H1 (cell line): Measurements from ENCODE around the gene WDFY3. TPM values are rescaled to one million over a fixed set of nuclear protein-coding genes. Genes with fewer than 3 reads are reported as not detected.

Experiments
- CTCF ChIA-PET: fragments of 300-600 bp; sonication (Branson Sonifier 250); formaldehyde crosslinking; loops from one replicate; lab custom pipeline; 2021; ENCODE audit not compliant: partially characterized antibody; lab: Charles Lee
- POLR2A ChIA-PET: fragments of 300-600 bp; sonication (Branson Sonifier 250); formaldehyde crosslinking; loops from one replicate; lab custom pipeline; 2021; ENCODE audit warnings: inconsistent platforms; ENCODE audit not compliant: partially characterized antibody; lab: Charles Lee
- DNase-seq, 2 experiments: peaks; one replicate each; pipeline versions ENCODE4 v3.0.0 to v3.0.0-alpha.2; 2010 to 2022; ENCODE audit warnings: low spot score in 2 of 2, low read depth in 1 of 2, mixed read lengths in 1 of 2
- FAIRE-seq: peaks from 2 replicates; lab custom pipeline; 2011; peaks lifted over from hg19 to GRCh38; lab: Jason Lieb, UNC
- H2AFZ ChIP-seq: 2 replicates; pipeline ENCODE4 v1.8.1; 2012; ENCODE audit warnings: low read length, inconsistent platforms
- H2AK5ac ChIP-seq: 2 replicates; pipeline ENCODE4 v1.6.1; 2013; ENCODE audit warnings: low read depth, low read length
- H2BK120ac ChIP-seq: replicated peaks from 2 replicates; pipeline ENCODE3; 2013; ENCODE audit warnings: low read depth, low read length, inconsistent platforms
- H2BK12ac ChIP-seq: 2 replicates; pipeline ENCODE4 v1.6.1; 2013; ENCODE audit warnings: low read depth, low read length
- H2BK15ac ChIP-seq: 2 replicates; pipeline ENCODE4 v1.6.1; 2013; ENCODE audit warnings: low read length
- H2BK20ac ChIP-seq: 2 replicates; pipeline ENCODE4 v1.6.1; 2013; ENCODE audit warnings: low read length
- H2BK5ac ChIP-seq: 2 replicates; pipeline ENCODE4 v1.6.1; 2013; ENCODE audit warnings: low read depth, low read length
- H3K14ac ChIP-seq: 2 replicates; pipeline ENCODE4 v1.6.1; 2013; ENCODE audit warnings: inconsistent platforms; ENCODE audit not compliant: insufficient read length
- H3K18ac ChIP-seq: 2 replicates; pipeline ENCODE4 v1.6.1; 2013; ENCODE audit warnings: low read length; ENCODE audit errors: extremely low read depth
- H3K23ac ChIP-seq: 2 replicates; pipeline ENCODE4 v1.6.1; 2013; ENCODE audit warnings: inconsistent platforms; ENCODE audit not compliant: insufficient read length
- H3K23me2 ChIP-seq: 2 replicates; pipeline ENCODE4 v1.6.1; 2013; ENCODE audit warnings: low read depth, low read length
- H3K27ac ChIP-seq: 2 replicates; pipeline ENCODE4 v1.6.1; 2011; ENCODE audit warnings: low read depth, low read length, inconsistent platforms
- H3K27me3 ChIP-seq, 4 experiments: replicated peaks in 1 of 4; 1 replicate in 1 of 4; 2 replicates in 3 of 4; pipeline versions ENCODE4 v1.6.1 to v1.8.1; 2011 to 2013; ENCODE audit warnings: low read length in 3 of 4, mild to moderate bottlenecking in 3 of 4, inconsistent platforms in 2 of 4, mixed read lengths in 2 of 4, moderate library complexity in 1 of 4; ENCODE audit not compliant: control insufficient read depth in 3 of 4, insufficient read depth in 3 of 4; ENCODE audit errors: extremely low read depth in 1 of 4
- H3K36me3 ChIP-seq, 4 experiments: 2 replicates each; pipeline versions ENCODE4 v1.6.1 to v1.8.1; 2011 to 2013; ENCODE audit warnings: mild to moderate bottlenecking in 4 of 4, low read length in 3 of 4, moderate library complexity in 2 of 4, control low read depth in 1 of 4, inconsistent platforms in 1 of 4; ENCODE audit not compliant: insufficient read depth in 4 of 4, control insufficient read depth in 2 of 4
- H3K4ac ChIP-seq: replicated peaks from 2 replicates; pipeline ENCODE3; 2013; ENCODE audit warnings: low read length, low read depth, mixed read lengths, inconsistent platforms; ENCODE audit not compliant: insufficient read length
- H3K4me1 ChIP-seq, 4 experiments: replicated peaks in 1 of 4; 1 replicate in 1 of 4; 2 replicates in 3 of 4; pipeline versions ENCODE4 v1.6.1 to v1.8.1; 2011 to 2013; ENCODE audit warnings: low read length in 3 of 4, inconsistent platforms in 2 of 4, mixed read lengths in 1 of 4; ENCODE audit not compliant: insufficient read depth in 4 of 4, control insufficient read depth in 3 of 4
- H3K4me2 ChIP-seq, 2 experiments: 2 replicates each; pipeline versions ENCODE4 v1.6.1 to v1.8.1; 2011 to 2013; ENCODE audit warnings: low read depth in 2 of 2, low read length in 2 of 2, control low read depth in 1 of 2, inconsistent platforms in 1 of 2, mild to moderate bottlenecking in 1 of 2; ENCODE audit not compliant: insufficient read depth in 1 of 2
- H3K4me3 ChIP-seq, 4 experiments: fragments of 200-600, 300-600 bp in 1 of 4; sonication (generic), shearing (Covaris generic), sonication (Bioruptor Twin) in 1 of 4; 2 replicates each; pipeline versions ENCODE4 v1.5.1 to v1.8.1; 2011 to 2016; ENCODE audit warnings: low read length in 4 of 4, low read depth in 3 of 4, control low read depth in 2 of 4, inconsistent platforms in 2 of 4, mild to moderate bottlenecking in 2 of 4, mixed read lengths in 1 of 4, moderate library complexity in 1 of 4; ENCODE audit not compliant: insufficient read depth in 2 of 4; ENCODE audit errors: extremely low read depth in 1 of 4
- H3K56ac ChIP-seq: replicated peaks from 2 replicates; pipeline ENCODE3; 2013; ENCODE audit warnings: low read depth, mild to moderate bottlenecking, mixed read lengths, low read length, inconsistent platforms; ENCODE audit not compliant: insufficient read length
- H3K79me1 ChIP-seq: 2 replicates; pipeline ENCODE4 v1.6.1; 2013; ENCODE audit warnings: low read depth, low read length, control low read depth
- H3K79me2 ChIP-seq, 2 experiments: 2 replicates each; pipeline versions ENCODE4 v1.6.1 to v1.8.1; 2012 to 2013; ENCODE audit warnings: low read length in 2 of 2, mild to moderate bottlenecking in 2 of 2, inconsistent platforms in 1 of 2; ENCODE audit not compliant: insufficient read depth in 2 of 2, control insufficient read depth in 1 of 2
- H3K9ac ChIP-seq, 4 experiments: replicated peaks in 1 of 4; 1 replicate in 1 of 4; 2 replicates in 3 of 4; pipeline versions ENCODE4 v1.6.1 to v1.8.1; 2011 to 2013; ENCODE audit warnings: low read depth in 3 of 4, low read length in 3 of 4, control low read depth in 2 of 4, mild to moderate bottlenecking in 2 of 4, moderate library complexity in 2 of 4, inconsistent platforms in 1 of 4; ENCODE audit errors: extremely low read depth in 1 of 4
- H3K9me3 ChIP-seq, 2 experiments: 2 replicates each; pipeline versions ENCODE4 v1.6.1 to v1.8.1; 2012 to 2013; ENCODE audit warnings: mild to moderate bottlenecking in 2 of 2, moderate library complexity in 2 of 2, control low read depth in 1 of 2, inconsistent platforms in 1 of 2, low read depth in 1 of 2, low read length in 1 of 2, mixed read lengths in 1 of 2; ENCODE audit not compliant: insufficient read depth in 2 of 2
- H4K20me1 ChIP-seq, 2 experiments: replicated peaks in 1 of 2; 2 replicates each; pipeline versions ENCODE3 to v1.8.1; 2011 to 2013; ENCODE audit warnings: inconsistent platforms in 2 of 2, low read length in 2 of 2, mild to moderate bottlenecking in 1 of 2; ENCODE audit not compliant: insufficient read depth in 2 of 2, control insufficient read depth in 1 of 2
- H4K5ac ChIP-seq: 2 replicates; pipeline ENCODE4 v1.6.1; 2013; ENCODE audit warnings: low read length, low read depth, mixed read lengths, inconsistent platforms; ENCODE audit not compliant: insufficient read length
- H4K8ac ChIP-seq: 2 replicates; pipeline ENCODE4 v1.8.0; 2013; ENCODE audit warnings: mild to moderate bottlenecking, moderate library complexity, low read length, inconsistent platforms; ENCODE audit not compliant: insufficient read depth; ENCODE audit errors: extremely low read depth
- H4K91ac ChIP-seq: replicated peaks from 2 replicates; pipeline ENCODE3; 2013; ENCODE audit warnings: low read length, mixed read lengths, inconsistent platforms; ENCODE audit not compliant: insufficient read length
- BRCA1 ChIP-seq: IDR thresholded peaks from 2 replicates; pipeline ENCODE4 v1.6.1; 2012; ENCODE audit warnings: low read depth, low read length, improper control_type of control experiment
- CBX8 ChIP-seq: fragments of 300-800, 300-1000 bp; sonication (generic); IDR thresholded peaks from 2 replicates; pipeline ENCODE4 v1.7.1; 2016; ENCODE audit warnings: low read depth, low read length, borderline replicate concordance
- CREB1 ChIP-seq: IDR thresholded peaks from 2 replicates; pipeline ENCODE4 v1.6.1; 2012; ENCODE audit warnings: inconsistent platforms
- SP1 ChIP-seq: IDR thresholded peaks from 2 replicates; pipeline ENCODE4 v1.6.1; 2011; ENCODE audit warnings: low read depth, low read length
- WGBS, 2 experiments: shearing (Covaris generic) in 1 of 2; methylation state at CpG; one replicate each; pipeline versions ENCODE4 v1.1.6 to v1.1.7; 2013 to 2015; ENCODE audit warnings: low lambda C conversion rate in 2 of 2, mixed read lengths in 2 of 2, inconsistent platforms in 1 of 2, low coverage in 1 of 2, missing lambda C conversion rate in 1 of 2; ENCODE audit not compliant: insufficient replicate concordance in 2 of 2, insufficient coverage in 1 of 2, insufficient read length in 1 of 2; ENCODE audit errors: extremely low coverage in 1 of 2, missing lambda C conversion rate in 1 of 2; 5-methylcytosine and 5-hydroxymethylcytosine counted together
- polyA plus RNA-seq, 7 experiments: library from polyadenylated mRNA; depleted of rRNA in 3 of 7; stranded (reverse) in 5 of 7; unstranded in 2 of 7; fragments of >200 nt in 5 of 7; fragments of 200-250 nt in 2 of 7; gene quantifications; 1 replicate in 5 of 7; 2 replicates in 1 of 7; 4 replicates in 1 of 7; pipeline versions ENCODE4 v1.2.1 to v1.2.3, GENCODE V29; 2011 to 2013; ENCODE audit warnings: missing spikeins in 2 of 7, mixed read lengths in 2 of 7
- total RNA-seq: library from RNA; stranded (reverse); fragmentation: NEBNext Ultra II Directional; extraction: Animal tissue kit (Norgen Biotek cat#: 25700); gene quantifications from 2 replicates; pipeline ENCODE4 v1.2.1, GENCODE V29; 2021

Gene WDFY3
- total and polyA plus RNA-seq, 2 of the 8 experiments (the other 6 are each of a cell fraction or from before 2014, with no cell fraction given): 25.6 to 62.4 TPM

- Histone ChIP-seq H2AK5ac (no peak overlapping the region), H3K56ac (no peak overlapping the region), H2BK120ac (no peak overlapping the region), H3K36me3 (peaks cover 2 to 38% (median 24%) of the 10 kb centered on the region in 4 experiments; a peak in 7 of 8 replicates), H3K4ac (no peak overlapping the region), H3K23ac (no peak overlapping the region), H3K9ac (no peak overlapping the region), H2AFZ (no peak overlapping the region), H3K4me1 (peaks cover 0 to 4% (median 0%) of the 10 kb centered on the region in 4 experiments; a peak in 1 of 7 replicates), H4K20me1 (no peaks in the 10 kb centered on the region), H3K79me1 (no peaks in the 10 kb centered on the region), H3K27me3 (no peaks in the 10 kb centered on the region), H3K27ac (no peak overlapping the region), H4K91ac (no peak overlapping the region), H2BK12ac (no peak overlapping the region), H3K79me2 (no peaks in the 10 kb centered on the region), H3K4me3 (no peak overlapping the region), H2BK5ac (no peak overlapping the region), H4K5ac (no peak overlapping the region), H3K4me2 (no peak overlapping the region), H3K9me3 (no peaks in the 10 kb centered on the region), H3K18ac (no peak overlapping the region), H2BK15ac (no peak overlapping the region), H3K14ac (no peak overlapping the region), H2BK20ac (no peak overlapping the region), H3K23me2 (no peaks in the 10 kb centered on the region), H4K8ac (no peak overlapping the region)
- DNase-seq (no peak), FAIRE-seq (no peak)
- 96% methylated on average over 3 of the region's 3 CpGs; no CpG with 5 or more reads in 1 of the 2 experiments for whole genome bisulfite sequencing, 2 experiments
- POLR2A ChIA-PET: no interaction called here
- CTCF ChIA-PET: interaction anchor here (0.9 kb wide), 1 partner anchor 105 kb away, joined by 4 read pairs; no protein-coding TSS in a partner anchor
- TF ChIP-seq CBX8 (no peak), SP1 (no peak), CREB1 (no peak), BRCA1 (no peak)
- TF ChIP-seq, all 59 proteins: peak for 0
These were observed 282.1 kb downstream of the WDFY3 start for GRCh38 chr4:84684361-84684760.
